Stimulated activated CD8-positive, alpha-beta memory T cell treated with anti-CD3 and anti-CD28 coated beads, Interleukin-7, amount 100 ng/mL, for 48 hours (primary cell): Measurements from ENCODE around the gene SGSH.
"Not testable (repeated sequence)": the region's sequence is repeated elsewhere in the genome, so short reads cannot be mapped to it uniquely, and the experiment has no call there.

Experiments used
- DNase-seq, 2 donors: peaks; one replicate each; pipeline ENCODE4 v3.0.0-alpha.2; 2020; ENCODE audit warnings: low read depth in 1 of 2; ENCODE audit errors: extremely low read depth in 1 of 2

Gene SGSH

DNA sequence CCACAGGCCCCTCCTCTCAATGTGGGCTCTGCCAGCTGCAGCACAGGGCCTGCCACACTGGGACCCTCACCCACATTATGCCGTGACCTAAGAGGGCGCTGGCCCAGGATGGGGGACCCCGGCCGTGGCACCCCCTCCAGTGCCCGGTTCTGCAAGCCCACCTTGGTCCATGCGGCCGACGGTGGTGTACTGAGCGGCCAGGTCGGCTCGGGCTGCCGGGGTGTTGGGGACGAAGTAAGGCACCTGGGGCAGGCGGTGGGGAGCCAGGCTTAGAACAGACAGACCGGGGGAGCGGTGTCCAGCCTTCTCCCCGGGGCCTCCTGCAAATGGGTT lies 6.5 kb downstream of the SGSH start:
- DNase-seq, result no peak

DNA sequence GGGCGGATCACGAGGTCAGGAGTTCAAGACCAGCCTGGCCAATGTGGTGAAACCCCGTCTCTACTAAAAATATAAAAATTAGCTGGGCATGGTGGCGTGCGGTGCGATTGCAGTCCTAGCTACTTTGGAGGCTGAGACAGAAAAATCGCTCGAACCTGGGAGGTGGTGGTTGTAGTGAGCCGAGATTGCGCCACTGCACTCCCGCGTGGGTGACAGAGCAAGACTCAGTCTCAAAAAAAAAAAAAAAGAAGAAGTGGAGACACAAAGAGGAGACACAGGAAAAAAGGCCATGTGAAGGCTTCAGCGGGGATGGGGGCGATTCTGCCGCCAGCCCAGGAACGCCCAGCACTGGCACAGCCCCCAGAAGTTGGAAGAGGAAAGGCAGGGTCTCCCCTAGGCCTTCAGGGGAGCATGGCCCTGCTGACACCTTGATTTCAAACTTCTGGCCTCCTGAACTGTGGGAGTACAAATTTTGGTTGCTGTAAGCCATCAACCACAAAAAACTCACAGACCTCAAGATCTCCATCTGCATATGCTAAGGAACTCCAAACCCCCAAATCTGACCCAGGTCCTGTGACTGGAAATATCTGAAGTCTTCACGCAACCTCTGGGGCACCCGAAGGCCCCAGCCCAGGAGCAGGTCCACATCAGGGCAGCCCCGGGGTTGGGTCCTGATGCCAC lies 7.0 kb downstream of the SGSH start:
- DNase-seq, result no peak

DNA sequence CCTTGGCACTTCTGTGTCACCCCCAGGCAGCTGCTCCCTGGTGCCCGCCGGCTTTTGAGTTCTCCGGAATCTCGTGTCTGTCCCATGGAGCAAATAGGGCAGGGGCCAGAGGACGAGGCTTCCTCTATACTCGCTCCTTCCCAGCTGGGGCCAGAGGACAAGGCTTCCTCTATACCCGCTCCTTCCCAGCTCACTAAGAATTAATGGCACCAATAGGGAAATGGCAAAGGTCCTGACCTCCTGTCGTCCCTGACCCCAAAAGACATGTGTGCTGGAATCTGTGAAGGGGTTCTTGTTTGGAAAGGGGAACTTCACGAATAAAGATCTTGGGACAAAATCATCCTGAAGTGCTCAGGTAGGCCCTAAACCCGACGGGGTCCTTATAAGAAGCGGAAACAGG lies 7.6 kb downstream of the SGSH start:
- no peak for DNase-seq

DNA sequence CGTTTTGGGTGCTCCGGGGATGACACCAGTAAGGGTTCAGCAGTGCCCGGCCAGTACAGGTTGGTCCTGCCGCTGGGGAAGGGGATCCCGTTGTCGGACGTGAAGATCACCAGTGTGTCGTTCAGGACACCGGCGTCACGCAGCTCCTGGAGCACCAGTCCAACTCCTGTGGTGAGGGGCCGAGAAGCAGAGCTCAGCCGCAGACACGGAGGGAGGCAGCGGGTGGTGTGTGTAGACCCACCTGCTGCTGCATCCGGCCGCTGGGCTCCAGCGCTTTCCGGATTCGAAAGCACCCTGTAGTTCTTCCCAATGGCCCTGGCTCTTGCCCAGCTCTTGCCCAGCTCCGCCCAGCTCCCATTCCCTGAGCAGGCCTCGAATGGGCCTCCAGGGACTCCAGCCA lies 8.0 kb downstream of the SGSH start:
- no peak for DNase-seq

DNA sequence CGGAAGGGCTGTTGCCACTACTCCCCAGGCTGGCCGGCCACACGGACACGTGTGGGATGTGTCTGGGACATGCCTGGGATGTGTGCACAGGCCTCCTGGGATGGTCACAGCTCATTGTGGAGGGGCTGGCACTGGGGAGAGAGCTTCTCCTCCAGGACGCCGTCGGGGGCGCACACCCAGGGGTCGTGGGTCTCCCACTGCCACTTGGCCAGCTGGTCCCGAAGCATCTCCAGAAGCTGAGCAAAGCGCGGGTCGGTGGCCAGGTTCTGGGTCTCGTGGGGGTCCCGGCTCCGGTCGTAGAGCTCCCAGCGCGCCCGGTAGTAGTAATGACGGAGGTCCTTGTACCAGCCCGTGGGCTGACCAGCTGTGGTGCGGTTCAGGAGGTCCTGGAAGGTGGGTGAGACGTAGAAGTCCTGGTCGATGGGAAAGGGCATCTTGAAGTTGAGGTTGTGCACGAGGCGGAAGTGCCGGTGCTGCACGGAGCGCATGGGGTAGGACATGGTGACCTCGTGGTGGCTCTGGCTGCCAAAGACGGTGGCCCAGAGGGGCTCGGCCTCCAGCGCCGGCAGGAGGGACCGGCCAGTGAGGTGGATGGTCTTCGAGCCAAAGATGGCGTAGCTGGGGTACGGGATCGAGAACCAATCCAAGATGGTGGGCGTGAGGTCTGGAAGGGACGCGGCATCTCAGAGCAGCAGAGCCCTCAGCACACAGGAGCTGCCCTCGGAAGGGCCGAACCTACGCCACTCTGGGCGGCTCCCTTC lies 9.6 kb downstream of the SGSH start:
- DNase-seq, result no peak

DNA sequence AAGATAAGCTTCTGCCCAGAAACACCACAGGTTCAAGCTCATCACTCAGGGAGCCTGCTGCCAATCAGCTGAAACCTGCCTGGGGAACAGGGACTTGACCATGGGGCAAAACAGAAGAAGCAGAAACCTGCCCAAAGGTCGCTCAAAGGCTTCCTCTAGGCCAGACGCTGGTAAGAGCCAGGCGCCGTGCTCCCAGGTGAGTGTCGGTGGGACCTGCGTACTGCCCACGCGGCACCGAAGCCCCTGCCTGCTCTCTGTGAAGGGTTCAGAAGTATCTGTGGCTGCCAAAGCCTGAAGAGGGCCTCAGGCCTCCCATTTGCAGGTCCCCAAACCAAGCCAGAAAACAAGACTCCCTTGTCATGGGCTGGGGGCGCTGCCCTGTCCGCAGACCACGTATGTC lies 10.4 kb downstream of the SGSH start:
- no peak for DNase-seq

DNA sequence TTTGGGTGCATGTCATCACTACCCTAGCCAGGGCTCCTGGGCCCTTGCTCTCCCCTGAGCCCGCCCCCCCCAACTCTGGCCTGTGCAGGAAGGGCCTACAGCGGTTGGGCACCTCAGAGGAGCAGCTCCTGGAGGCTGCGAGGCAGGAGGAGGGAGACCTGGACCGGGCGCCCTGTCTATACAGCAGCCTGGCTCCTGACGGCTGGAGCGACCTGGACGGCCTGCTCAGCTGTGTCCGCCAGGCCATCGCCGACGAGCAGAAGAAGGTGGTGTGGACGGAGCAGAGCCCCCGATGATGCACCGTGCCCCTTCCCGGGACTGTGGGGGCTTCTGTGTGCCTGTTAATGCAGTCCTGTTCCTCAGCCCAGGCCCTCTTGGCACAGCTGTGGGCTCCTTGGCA lies 12.1 kb downstream of the SGSH start:
- DNase-seq, result no peak

DNA sequence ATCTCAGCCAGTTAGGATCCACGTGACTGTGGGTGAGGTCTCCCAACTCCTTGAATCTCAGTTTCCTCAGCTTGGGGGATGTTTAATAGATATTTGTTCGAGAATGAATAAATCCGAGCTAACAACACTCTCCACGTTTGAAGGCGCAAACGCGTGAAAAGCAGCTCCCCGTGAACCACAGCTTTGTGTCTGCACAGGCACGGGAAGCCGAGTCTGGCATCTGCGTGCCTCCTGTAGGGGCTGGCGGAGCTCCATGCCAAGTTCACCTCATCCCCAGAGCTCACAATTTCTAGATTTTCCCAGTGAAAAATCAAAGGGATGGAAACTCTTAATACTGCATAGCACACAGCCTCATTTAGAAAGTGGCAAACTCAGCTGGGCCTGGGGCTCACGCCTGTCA lies 14.3 kb downstream of the SGSH start:
- no peak for DNase-seq

DNA sequence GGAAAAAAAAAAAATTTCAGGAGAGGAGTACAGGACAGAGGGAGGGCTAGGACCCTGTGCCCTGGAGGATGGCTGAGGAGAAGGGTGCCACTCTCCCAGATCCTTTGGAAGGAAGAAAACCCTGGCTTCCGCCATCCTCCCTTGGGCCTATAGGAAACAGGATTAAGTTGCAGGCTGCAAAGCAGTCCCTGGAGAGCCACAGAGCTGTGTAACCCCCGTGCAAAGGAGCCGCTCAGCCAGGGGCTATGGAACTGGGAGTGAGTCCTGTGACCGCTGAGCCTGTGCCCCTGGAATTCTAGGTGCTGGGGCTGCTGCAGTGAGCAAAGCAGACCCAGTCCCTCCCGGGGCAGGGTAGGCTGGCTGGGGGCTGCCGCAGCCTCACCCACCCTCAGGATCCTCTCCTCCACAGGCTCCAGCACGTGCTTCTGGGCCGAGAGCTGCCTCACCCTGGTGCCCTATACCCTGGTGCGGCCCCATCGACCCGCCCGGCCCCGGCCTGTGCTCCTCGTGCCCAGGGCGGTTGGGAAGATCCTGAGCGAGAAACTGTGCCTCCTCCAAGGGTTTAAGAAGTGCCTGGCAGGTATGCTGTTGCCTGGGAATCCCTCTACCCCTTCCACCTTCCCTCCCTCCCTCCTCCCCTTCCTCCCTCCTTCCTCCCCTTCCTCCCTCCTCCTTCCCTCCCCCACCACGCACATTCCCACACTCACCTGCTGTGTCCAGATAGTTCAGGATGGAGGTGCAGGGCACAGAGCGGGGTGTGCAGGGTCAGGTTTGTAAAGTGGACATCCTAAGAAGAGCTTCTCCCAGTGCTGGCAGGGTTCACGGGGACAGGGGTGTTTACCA lies 15.3 kb downstream of the SGSH start:
- DNase-seq, result no peak

DNA sequence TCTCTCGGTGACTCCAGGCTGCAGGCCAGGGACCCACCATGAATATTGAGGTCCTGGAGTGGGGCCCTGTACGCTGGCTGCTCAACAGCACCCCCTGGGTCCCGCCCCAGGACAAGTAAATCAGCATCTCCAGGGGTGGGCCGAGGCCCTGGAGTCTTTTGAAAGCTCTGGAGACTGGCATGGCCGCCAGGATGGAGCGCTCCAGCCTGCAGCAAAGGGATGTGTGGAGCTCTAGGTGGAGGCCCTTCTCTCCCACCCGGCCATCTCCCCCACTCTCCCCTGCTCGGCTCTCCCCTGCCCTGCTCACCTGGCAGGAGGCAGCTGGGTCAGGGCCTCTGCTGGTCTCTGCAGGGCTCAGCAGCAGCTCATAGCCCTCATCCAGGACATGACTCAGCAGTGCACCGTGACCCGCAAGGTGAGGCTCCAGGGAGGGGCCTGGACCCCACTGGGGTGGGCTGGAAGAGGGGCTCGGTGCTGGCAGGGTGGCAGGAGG lies 16.6 kb downstream of the SGSH start:
- DNase-seq, result no peak

DNA sequence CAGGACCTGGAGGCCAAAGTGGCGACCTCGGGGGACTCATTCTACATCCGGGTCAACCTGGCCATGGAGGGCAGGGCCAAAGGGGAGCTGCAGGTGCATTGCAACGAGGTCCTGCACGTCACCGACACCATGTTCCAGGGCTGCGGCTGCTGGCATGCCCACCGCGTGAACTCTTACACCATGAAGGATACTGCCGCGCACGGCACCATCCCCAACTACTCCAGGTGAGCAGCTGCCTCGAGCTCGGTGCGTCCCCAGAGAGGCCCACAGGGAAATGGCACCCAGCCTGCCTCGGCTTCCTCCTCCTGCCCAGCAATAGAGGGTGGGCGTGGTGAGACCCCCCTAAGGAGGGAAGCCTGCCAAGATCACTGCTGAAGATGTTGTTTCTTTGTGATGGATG lies 17.9 kb downstream of the SGSH start:
- no peak for DNase-seq

DNA sequence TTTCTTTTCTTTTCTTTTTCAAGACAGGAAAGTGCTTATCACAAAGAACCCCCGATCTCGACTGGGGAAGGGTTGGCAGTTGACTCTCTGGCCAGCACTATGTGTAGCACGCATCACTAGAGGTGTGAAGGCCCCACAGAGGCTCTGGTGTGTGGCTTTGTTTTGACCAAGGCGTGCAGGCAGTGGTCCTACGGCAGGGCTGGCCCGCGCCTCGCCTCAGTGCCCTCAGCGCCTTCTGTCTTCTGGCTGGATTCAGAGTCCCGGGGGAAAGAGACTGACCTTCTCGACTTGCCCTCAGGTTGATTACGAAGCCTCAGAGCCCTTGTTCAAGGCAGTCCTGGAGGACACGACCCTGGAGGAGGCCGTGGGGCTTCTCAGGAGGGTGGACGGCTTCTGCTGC lies 18.7 kb downstream of the SGSH start:
- no peak for DNase-seq

DNA sequence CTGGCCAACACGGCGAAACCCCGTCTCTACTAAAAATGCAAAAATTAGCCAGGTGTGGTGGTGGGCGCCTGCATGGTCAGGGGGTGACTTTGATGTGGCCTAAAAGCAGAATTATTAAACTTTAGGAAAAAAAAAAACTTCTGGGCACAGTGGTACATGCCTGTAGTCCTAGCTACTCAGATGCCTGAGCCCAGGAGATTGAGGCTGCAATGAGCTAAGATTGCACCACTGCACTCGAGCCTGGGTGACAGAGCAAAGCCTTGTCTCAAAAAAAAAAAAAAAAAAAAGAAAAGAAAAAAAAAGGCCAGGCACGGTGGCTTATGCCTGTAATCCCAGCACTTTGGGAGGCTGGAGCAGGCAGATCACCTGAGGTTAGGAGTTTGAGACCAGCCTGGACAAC lies 20.8 kb downstream of the SGSH start:
- DNase-seq, result not testable (repeated sequence)

DNA sequence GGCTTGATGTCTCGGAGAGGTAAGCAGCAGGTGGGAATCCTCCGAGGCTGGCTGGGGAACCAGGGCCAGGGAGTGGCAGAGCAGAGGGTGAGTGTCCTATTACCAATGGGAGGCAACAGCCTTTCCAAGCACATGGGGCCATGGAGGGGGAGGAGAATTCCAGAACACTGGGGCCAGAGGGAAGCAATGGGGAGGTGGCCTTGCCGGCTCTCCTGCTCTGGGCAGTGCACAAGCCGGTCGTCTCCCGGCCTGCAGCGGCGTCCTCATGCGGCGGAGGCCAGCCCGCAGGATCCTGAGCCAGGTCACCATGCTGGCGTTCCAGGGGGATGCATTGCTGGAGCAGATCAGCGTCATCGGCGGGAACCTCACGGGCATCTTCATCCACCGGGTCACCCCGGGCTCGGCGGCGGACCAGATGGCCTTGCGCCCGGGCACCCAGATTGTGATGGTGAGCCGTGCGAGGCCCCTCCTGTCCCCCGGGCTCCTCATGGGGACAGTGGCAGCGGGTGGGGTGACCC lies 21.9 kb downstream of the SGSH start:
- DNase-seq, result no peak

DNA sequence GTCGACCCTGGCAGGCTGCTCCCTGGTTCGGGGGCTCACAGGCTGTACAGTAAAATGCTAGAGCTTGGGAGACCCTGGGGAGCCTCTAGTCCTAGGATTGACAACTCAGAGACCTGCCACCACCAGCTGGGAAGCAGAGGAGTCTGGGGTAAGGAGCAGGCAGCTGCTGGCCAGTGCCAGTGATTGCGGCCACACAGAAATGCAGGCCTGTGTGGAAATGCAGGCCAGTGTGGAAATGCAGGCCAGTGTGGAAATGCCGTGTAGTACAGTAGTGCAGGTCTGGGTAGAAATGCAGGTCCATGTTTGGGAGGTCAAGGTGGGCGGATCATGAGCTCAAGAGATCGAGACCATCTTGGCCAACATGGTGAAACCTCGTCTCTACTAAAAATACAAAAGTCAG lies 23.5 kb downstream of the SGSH start:
- no peak for DNase-seq

DNA sequence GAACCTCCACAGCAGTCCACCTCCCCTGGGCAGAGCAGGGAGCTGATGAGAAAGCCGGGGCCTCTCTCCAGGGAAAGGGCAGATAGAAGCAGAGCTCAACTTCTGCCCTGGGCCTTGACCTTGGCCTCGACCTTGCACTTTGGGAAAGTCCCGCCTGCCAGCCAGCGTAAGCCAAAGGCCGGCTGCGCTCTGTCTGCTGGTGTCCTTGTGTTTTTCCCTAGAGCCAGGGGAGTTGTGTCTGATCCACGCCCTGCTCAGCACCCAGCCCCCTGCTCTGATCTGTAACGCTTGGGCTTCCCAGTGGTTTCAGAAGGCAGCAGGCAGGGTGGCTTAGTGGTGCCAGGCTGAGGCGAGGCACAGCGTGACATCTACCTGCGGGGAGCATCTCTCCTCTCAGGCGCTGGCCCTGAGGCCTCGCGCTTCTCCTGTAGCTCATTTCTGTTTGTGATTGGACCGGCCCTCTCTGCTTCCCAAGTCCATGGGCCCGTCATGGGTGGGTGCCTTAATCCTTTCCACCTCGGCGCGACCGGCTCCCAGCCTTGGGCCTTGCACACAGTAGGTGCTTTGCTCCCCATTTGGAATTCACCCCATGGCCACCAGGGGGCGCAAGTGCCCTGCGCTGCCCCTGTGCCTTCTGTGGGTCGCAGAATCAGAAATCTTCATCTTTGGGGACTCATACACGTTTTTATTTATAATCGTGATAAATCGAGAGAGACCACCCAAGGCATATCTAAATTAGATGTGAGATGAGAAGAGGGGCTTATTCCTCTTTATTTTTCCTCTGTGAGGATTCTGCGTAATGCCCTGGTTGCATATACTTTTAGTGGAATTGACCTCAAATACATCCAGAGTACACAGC lies 24.2 kb downstream of the SGSH start:
- DNase-seq, result no peak

DNA sequence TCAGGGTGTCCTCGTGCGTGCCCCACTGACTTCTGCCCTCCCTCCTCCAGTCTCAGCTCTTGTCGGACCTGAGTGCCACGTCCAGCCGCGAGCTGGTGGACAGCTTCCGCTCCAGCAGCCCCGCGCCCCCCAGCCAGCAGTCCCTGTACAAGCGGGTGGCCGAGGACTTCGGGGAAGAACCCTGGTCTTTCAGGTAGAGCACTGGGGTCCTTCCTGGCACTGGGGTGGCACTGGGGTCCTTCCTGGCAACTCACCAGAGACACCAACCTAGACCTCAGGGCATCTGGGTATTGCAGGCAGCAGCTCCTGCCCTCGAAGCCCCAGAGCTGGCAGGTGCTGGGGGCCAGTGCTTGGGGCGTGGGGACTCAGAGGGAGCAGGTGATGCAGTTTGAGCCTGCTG lies 25.0 kb downstream of the SGSH start:
- no peak for DNase-seq

DNA sequence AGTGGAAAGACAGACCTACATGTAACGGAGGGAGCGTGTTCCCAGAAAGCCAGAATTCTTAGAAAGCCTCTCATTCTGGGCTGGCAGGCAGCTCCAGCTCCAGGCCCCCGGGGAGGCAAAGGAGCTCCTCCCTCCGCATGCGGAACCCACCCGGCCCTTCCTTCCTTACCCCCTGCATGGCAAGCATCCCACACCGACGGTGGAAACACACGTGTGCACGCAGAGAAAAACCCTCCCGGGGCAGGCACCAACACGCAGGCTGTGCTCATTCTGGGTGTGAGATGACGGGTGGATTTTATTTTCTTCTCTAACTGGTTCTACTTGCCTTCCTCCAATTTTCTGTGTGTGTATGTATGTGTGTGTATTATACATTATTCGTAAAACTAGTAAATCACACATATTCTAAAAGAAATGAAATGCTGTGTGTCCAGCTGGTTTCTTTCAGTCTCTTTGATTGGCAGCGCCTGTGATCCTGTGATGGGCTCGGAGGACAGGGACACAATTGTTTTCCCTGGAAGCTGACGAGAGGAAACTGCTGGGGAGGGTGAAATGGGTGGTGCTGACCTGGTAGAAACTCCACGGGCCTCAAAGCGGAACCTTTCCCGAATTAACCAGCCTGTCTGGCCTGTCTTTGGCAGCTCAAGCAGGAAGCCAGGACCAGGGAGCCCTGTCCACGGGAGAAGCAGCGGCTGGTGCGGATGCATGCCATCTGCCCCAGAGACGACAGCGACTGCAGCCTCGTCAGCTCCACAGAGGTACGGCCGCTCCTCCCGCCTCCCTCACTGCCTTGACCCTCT lies 28.1 kb downstream of the SGSH start:
- no peak for DNase-seq

DNA sequence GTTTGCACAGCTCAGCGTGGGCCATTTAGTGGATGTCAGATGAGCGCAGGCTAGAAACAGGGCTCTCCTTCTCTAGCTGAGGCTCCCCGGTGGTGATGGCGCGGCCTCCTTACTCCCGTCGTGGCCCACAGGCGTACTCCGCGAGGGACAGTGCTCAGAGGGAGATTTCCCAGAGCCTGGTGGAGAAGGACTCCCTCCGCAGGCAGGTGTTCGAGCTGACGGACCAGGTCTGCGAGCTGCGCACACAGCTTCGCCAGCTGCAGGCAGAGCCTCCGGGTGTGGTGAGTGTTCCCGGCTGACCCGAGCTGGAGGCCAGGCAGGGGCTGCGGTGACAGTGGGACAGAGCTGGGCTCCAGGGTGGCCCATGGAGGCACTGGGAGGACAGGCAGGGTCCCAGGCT lies 28.9 kb downstream of the SGSH start:
- DNase-seq, result no peak

DNA sequence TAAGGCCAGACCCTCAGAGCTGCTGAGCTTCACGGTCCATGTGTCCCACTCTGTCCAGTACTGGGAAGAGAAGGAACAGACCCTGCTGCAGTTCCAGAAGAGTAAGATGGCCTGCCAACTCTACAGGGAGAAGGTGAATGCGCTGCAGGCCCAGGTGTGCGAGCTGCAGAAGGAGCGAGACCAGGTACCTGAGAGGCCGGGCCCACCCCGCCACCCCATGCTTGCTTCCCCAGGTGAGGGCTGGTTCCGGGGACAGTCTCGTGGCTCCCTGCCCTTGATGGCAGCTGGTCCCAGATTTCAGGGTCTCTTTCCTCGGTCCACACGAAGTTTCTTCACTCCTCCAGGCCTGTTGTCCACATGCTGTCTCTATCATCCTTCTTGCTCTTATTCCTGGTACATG lies 29.4 kb downstream of the SGSH start:
- no peak for DNase-seq
